Raji (cell line): ENCODE data around the gene FAM20B.
A peak's percentile ranks its signal among the peaks of the same experiment; 100 is the strongest.

Experiments
- POLR2A ChIP-seq: IDR thresholded peaks from 2 replicates; pipeline ENCODE4 v1.6.1; 2011; ENCODE audit warnings: low read depth, low read length, control low read depth; ENCODE audit not compliant: insufficient read depth

FAM20B gene

DNA sequence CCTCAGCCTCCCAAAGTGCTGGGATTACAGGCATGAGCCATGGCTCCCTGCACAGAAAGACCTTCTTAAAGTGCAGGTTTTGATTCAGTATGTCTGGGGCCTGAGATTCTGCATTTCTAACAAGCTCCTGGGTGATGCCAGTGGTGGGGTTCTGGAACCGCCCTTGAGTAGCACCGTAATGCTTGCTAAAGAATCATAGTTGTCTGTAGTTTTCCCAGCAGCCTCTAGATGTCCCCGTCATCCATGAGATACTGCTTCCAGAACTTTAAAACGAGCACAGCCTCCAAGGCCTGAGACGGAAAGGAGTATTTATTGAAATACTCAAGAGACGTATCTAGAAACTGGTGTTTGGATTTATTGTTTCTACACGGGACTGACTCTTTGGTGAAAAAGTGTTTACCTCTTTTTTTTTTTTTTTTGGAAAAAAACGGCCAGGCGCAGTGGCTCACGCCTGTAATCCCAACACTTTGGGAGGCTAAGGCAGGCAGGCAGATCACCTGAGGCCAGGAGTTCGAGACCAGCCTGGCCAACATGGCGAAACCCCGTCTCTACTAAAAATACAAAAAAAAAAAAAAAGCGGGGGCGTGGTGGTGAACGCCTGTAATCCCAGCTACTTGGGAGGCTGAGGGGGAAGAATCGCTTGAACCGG, 53.5 kb downstream of the FAM20B start:
- no peak for TF ChIP-seq POLR2A

DNA sequence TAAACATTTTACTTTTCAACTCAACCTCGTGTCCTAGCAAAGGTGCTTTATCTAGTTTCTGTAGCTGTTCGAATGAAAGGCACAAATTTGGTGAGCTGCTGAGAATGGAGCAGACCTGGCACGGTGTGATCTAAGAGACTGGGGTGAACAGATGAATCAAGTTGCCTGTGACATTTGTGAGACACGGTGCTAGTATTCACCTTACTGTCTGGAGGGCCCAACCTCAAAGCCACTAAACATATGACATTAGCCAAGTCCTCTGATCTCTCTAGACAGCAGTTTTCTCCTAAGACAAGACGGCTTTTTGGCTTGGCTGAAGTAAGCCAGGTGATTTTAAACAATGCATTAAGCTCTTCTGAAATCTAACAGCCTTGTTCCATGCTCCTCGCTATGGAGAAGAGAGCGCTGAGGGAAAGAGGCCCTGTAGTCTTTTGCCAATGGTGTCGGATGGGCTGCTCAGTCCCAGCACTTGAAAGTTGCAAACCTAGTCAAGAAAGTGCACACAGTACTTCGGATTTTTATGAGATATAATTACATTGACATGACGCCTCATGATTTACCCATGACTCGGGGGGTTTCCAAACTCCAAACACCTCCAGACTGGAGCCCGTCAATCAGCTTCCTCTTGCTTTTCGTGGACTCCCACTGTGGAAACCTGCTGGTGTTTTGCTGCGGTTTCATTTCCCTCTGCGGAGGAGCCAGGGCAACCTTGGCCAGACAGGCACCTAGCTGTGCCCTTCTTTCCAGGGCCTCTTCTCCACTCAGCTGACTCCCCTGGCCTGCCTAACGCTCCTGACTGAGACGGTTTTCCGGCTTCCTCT, 55.4 kb downstream of the FAM20B start:
- no peak for TF ChIP-seq POLR2A

DNA sequence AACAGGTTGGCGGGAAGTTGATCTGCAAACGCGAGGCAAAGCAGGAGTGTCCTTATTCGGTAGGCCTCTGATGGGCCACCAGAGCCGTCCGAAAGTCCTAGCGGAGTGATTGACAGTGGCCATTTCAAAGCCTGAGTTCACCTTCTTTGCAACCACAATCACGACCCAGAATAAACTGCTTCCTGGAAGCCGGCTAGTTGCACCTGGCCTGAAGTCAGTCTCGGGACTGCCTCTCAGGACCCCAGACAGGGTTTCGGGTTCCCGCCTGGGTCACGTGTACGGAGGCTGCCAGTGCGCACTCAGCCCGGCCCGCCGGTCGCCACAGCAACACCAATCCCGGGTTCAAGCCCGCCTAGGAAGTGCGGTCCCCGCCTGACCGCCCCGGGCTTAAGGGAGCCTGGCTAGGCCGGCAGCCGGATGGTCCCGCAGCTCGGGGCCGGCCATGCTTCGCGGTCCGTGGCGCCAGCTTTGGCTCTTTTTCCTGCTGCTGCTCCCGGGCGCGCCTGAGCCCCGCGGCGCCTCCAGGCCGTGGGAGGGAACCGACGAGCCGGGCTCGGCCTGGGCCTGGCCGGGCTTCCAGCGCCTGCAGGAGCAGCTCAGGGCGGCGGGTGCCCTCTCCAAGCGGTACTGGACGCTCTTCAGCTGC, 56.1 kb downstream of the FAM20B start, which contains the start of gene TOR3A:
TSS of gene TOR3A (plus strand) at position 384 of the 646 bp plus-strand sequence. CDS start at position 443, 59 bp downstream.
- peak; percentile 91 for TF ChIP-seq POLR2A

DNA sequence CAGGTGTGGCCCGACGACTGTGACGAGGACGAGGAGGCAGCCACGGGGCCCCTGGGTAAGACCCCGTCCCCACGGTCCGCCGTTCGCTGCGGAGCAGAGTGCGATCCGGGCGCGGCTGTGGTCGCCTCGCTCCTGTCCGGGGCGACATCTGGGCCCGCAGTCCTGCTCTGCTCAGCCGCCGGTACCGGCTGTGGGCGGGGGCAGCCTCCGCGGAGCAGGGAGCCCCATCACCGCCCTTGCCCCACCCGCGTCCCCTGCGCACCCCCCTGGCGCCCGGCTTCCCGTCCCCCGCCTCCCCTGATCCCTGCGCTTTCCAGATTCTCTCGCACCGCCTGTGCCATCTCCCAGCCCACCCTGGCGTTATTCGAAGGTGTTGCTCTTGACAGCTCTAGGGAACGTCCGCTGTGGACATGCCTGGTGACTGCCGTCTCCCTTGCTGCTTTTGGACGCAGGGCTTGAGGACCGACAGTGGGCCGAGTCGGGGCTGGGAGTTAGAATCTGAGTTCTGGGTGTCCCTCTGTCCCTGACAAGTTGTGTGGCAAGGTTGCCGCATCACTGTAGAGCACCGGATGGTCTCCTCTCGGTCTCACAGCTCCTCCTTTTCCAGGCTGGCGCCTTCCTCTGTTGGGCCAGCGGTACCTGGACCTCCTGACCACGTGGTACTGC, 56.8 kb downstream of the FAM20B start:
- no peak for TF ChIP-seq POLR2A

DNA sequence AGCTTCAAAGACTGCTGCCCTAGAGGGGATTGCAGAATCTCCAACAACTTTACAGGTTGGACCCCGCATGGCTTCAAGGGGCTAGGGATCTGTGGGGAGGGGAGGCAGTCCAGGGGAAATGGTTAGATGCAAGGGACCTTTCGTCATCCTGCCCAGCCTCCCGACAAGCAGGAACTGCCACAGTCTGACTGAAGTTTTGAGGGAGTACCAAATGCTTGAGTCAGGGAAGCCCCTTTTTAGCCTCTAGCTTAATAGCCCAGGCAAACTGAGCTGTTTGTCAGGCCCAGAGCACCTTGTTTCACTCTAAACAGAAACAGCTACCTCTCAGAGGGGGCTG, 57.3 kb downstream of the FAM20B start:
- TF ChIP-seq POLR2A: peak; percentile 18; the same call in 1 of the 2 replicates

DNA sequence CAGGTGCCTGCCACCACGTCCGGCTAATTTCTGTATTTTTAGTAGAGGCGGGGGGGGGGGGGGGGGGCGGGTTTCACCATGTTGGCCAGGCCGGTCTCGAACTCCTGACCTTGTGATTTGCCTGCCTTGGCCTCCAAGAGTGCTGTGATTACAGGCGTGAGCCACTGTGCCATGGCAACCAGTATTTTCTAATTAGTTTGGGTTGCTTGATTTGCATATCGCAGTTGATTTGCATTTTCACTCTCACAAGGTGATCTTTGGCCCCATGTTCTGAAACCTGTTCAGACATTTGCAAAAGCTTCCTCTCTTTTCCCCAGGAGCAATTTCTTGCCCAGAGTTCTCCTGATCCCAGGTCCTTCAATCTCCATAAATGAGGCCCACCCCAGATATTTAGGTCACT, 57.8 kb downstream of the FAM20B start:
- TF ChIP-seq POLR2A: peak; percentile 24; the same call in 1 of the 2 replicates

DNA sequence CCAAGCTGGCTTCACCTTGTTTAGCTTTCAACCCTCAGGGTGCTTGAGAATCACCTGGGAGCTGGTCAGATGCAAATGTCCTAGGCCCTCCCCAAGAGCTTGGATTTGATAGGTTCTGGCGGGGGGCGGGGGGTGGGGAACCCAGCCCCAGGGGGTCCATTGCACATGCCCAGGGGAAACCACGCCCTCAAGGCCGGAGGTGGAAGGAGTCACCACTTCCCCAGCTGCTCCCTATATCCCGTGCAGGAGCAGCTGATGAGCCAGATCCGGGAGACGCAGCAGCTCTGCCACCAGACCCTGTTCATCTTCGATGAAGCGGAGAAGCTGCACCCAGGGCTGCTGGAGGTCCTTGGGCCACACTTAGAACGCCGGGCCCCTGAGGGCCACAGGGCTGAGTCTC, 62.0 kb downstream of the FAM20B start:
- no peak for TF ChIP-seq POLR2A

DNA sequence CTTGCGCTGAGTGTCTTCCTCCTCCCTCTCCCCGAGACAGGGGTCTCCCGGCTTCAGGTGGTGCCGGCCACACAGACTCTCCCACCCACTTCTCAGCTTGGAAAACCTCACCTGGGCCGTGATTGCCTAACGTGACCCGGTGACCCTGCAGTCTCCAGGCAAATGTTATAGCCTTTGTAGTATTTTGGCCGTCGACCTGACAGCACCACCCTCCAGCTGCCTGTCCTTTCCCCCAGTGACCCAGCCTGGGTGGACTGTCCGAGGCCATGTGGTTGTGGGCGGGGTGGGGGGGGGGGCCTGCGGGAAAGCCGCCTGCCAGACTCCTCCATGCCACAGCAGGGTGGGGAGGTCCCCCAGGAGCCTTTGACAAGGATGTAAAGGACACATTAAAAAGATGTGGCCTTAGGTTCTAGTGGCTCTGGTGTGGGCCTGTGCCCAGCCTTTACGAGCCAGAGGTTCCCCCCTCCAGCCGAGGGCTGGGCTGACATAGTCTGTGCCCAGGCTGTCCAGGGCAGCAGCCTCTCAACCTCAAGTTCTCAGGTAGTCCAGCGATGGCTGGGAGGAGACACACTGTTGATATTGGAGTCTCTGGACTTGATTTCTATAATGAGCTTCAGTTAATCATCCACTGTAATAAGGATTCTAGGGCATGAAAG, 64.3 kb downstream of the FAM20B start:
- TF ChIP-seq POLR2A: no peak

DNA sequence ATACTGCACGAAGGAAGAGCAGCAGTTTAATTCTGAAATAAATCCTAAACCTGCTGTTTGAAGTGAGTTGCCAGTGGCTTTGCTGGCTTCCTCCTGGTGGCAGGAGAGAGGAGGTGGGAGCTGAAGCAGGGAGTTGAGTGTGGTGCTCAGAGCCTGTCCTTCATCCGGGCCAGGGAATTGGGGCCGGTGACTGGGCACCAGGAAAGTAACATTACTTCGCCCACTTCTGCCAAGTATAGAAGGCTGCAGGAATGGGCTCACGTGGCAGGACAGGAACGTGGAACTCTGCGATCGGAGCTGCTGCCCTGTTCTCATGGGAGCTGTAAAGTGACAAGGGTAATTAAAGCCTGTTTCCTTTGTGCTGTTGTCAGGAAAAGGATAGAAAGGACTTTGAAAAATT, 64.8 kb downstream of the FAM20B start:
- TF ChIP-seq POLR2A: no peak

DNA sequence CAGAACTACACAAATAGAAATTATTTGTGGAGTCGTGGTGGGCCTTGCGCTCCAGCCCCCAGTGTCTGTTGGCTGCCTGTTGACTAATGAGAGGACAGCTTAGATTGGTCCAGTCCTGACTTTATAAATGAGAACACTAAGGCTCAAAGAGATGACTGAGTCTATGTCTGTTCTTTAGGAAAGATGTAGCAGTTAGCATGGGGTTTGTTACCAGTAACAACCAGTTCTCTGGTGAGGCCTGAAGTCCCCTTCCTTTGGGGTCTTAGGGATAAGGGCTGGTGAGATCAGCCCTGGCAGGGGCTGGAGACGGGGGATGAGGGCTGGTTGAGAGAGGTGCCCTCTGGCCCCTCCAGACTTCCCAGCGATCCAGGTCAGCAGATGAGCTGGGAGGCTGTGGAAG, 65.2 kb downstream of the FAM20B start:
- no peak for TF ChIP-seq POLR2A

DNA sequence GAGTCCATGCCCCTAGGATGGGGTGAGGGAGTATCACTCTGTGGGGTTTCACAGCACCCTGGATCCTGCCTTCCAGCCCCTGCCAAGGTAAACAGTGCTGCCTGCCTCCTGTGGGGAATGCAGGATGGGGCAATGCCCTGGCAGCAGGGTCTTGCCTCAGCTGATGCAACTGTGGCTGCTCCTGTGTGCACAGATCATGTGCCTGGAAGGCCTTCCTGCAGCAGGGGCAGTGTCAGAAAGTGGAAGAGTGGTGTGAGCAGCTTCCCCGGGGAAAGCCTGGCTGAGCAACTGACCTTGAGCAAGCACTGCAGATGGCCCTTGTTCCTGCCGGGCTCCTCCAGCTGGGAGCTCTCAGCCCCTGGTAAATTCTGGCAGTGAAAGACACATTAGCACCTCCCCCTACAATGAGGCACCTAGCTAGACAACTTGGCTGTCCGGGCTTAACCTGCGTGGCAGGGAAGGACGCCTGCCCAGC, 66.0 kb downstream of the FAM20B start:
- TF ChIP-seq POLR2A: no peak

DNA sequence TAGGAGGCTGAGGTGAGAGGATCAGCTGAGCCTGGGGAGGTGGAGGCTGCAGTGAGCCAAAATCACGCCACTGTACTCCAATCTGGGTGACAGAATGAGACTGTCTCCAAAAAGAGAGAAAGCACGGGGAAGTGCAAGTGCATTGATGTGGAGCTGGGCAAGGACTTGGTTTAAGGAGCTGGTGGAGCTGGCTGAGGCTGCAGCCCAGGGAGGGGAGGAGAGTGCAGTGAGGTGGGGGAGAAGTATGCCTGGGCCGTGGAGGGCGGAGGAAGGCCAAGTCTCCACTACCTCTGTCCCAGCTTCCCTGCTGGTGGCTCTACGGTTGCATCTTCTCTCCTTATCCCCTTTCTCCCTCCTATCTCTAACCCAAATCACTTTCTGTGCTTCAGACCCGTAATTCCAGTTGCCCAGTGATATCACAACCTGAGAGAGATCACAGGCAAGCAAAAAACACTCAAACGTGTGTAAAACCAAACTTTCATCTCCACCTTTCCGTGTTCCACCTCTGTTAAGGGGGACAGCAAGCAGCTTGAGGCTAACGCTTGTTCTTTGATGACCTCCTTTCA, 67.3 kb downstream of the FAM20B start:
- TF ChIP-seq POLR2A: no peak

DNA sequence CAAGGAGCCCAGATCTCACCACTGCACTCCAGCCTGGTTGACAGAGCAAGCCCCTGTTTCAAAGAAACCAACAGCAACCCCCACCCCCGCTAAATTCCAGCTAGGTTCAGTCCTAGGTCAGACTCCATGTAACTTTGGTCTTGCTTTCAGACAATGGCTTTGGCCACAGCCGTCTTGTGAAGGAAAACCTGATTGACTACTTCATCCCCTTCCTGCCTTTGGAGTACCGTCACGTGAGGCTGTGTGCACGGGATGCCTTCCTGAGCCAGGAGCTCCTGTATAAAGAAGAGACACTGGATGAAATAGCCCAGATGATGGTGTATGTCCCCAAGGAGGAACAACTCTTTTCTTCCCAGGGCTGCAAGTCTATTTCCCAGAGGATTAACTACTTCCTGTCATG, 69.1 kb downstream of the FAM20B start:
- TF ChIP-seq POLR2A: no peak

DNA sequence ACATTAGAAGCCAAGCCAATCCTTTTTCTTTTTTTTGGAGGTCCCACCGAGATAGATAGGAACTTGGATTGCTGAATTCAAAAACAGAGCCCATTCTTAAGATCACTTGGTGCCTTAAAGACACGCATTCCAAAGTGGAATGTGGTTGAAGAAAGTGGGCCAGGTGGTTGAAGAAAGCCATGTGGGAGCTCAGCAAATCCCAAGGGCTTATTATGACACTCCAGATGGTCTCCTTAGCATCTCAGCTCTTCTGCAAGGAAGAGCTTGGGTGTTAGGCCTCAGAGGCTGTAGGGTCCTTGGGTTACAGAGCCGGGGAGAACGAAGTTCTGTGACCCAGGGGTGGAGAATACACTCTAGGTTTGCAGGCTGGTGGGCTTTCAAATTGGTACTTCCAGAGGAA, 69.7 kb downstream of the FAM20B start:
- TF ChIP-seq POLR2A: no peak

DNA sequence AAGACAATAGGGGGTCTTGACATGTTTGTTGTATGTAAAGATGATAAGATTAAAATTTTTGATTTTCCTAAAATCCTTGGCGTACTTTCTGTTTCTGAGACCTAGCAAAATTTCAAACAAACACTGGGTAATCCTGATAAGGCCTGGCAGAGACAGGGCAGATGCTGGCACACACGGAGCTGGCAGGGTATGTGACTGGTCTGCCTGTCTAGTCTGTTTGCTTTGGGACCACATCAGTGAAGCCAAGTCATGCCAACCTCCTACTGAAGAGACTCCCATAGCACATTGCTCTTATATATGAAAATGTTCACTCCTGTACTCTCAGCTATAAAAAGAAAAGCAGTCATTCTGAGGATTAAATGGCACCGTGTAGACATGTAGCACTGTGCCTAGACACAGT, 70.2 kb downstream of the FAM20B start:
- no peak for TF ChIP-seq POLR2A

DNA sequence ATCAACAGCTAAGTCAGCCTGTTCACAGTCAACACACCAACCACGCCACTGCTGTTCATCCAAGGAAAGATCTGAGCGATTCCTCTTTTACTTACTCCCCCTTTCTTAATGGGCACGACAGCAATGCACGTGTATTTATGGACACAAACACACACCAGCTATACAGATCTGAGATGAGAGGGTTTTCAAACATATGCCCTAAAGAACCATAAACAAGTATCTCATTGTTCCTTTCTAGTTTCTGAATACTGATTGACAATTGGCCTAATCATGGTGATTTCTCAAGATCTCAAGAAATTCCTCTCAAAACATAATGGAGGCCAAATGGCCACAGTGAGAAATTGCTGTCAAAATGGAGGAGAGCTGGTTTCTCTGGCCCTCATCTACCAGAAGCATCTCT, 74.2 kb downstream of the FAM20B start:
- no peak for TF ChIP-seq POLR2A
